Measurements from ENCODE around the gene PHACTR3.

Gene PHACTR3

DNA sequence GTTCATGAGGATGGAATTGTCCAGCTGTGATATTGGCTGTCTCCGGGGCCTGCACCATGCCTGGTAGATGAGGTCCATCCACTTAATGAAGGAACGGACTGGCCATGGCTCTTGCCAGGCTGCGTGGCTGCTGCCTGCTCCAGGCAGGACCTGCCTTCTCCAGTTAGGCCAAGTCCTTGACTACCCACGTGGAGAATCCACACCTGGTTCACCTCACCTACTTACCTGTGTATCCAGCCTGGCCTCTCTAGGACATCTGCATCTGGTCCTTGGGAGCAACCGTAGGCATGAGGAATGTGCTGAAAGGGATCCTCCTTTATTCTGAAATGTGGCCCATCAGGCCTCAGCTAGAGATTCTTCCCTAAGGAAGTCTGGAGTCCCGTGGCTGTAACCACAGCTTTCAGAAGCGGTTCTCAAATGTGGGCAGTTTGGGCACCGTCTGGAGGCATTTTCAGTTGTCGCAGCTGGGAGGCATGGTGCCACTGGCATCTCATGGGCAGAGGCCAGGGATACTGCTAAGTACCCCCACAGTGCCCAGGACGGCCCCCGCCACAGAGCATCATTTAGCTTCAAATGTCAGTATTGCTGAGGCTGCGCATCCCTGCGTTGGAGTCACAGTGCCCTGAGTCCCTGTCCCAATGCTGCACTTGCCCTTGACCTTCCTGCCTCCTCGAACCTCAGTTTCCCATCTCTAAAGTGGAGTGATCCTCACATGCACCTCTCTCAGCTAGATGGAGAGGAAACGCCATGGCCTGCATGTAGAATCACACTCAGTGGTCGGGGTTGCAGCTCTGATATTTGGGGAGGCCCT, 67.5 kb downstream of the PHACTR3 start:
- DNase-seq (ENCODE audit: low read depth in 2 of 2): no peak

- no peak for DNase-seq (ENCODE audit: low read depth in 2 of 2)
Observed at GRCh38 chr20:59672576-59672975, 68.2 kb downstream of the PHACTR3 start.

GRCh38 chr20:59673288-59673997, 69.1 kb downstream of the PHACTR3 start:
- DNase-seq (ENCODE audit: low read depth in 2 of 2): no peak

DNA sequence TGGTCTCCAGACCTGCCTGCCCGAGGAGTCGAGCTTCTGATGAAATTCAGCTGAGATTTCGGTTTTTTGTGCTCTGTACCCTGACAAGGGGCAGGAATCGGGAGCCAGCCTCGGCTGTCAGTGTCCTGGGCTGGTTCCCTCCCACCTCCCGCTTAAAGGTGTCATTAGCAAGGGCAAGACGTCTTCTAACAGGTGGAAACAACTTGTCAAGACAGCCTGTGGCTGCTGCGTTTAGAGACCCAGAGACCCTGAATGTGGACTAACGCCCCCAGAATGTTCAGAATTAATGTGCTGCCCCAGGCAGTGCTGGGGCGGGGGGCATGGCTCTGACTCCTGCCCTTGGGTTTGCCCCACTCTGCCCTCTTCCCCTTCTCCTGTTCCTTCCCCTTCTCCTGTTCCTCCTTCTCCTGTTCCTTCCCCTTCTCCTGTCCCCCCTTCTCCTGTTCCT, 69.7 kb downstream of the PHACTR3 start:
- DNase-seq (ENCODE audit: low read depth in 2 of 2): no peak

DNA sequence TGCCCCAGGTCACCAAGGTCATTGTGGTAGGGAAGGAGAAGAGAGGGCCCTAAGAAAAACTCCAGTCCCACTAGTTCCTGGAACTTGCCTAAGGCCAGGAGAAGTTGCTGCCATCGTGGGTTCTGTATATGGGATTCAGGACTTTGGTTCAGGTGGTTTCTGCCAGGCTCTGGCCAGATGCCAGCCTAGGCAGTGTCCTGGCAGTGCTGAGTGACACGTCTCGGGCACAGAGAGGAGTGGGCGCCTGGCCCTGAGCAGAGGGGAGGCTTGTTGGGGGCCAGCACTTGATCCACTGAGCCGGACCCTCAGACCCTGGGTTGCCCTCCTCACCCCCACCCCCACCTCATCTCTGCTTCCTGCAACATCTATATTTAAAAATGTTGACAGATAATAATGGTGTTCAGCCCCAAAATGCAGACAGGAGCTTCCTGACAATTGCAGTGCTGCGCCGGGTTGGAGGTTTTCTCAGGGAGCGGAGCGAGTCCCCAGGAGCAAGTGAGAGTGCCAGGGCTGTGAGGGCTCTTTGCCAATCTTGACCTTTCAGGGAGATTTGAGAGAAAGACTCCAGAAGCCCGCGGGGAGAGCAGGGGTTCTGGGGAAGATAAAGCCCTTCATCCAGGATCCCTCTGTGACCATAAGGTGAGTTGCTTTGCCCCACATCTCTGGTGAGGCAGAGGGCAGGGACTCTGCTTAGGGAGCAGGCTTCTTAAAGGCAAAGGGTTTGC, 71.9 kb downstream of the PHACTR3 start:
- DNase-seq (ENCODE audit: low read depth in 2 of 2): no peak

DNA sequence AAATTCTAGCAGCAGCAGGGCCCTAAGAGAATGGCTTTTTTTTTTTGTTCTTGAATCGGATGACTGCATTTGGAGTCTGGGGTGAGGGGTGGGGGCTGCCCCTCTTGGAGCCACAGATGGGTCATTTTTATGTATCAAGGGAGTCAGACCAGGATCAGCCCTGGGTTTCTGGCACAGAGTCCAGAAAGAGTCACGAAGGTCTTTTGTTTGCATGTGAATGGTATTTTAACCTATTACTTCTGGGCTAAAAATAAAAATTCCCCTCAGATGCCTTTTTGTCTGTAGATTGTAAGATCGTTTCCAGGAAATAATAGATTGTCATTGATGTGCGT, 72.5 kb downstream of the PHACTR3 start:
- DNase-seq (ENCODE audit: low read depth in 2 of 2): no peak

DNA sequence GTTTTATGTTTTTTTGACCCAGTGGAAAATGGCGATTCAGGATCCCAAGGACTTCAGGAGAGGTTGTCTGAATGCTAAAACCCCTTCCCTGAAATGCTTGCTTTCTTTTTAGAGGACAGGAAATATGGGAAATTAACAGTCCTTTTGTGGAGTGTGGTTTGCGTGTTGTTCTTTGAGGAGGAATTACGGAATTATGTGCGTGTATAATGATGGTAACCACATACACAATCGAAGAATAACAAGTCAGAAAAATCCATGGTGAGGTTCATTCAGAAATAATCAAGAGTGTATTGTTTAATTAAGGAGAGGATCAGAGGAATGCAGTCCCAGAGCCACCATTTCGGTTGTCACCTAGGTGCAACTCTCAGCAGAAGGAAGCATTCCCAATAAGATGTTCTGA, 73.2 kb downstream of the PHACTR3 start:
- DNase-seq (ENCODE audit: low read depth in 2 of 2): no peak

- DNase-seq (ENCODE audit: low read depth in 2 of 2): no peak
Observed at GRCh38 chr20:59678288-59678687, 73.9 kb downstream of the PHACTR3 start.

GRCh38 chr20:59678951-59679350, 74.6 kb downstream of the PHACTR3 start:
- no peak for DNase-seq (ENCODE audit: low read depth in 2 of 2)

DNA sequence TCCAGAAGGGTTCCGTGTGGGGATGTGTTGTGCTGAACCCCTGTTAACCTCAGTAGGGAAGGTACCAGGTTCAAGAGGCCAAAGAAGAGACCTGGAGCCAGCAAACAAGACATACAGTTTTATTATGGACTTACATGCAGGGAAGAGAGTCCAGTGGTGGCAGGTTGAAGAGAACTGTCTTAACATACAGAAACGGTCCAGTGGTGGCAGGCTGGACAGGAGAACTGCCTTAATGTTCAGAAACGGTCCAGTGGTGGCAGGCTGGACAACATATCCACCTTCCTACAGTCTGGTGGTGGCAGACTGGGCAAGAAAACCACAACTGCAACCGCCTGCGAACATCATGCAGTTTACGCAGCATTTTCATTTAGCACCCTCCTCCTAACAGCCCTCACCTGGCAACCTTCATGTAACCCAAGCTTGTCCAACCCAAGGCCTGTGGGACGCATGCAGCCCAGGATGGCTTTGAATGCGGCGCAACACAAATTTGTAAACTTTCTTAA, 75.9 kb downstream of the PHACTR3 start:
- no peak for DNase-seq (ENCODE audit: low read depth in 2 of 2)

GRCh38 chr20:59680852-59681251, 76.5 kb downstream of the PHACTR3 start:
- DNase-seq (ENCODE audit: low read depth in 2 of 2): no peak

GRCh38 chr20:59682603-59683002, 78.3 kb downstream of the PHACTR3 start:
- DNase-seq (ENCODE audit: low read depth in 2 of 2): no peak

DNA sequence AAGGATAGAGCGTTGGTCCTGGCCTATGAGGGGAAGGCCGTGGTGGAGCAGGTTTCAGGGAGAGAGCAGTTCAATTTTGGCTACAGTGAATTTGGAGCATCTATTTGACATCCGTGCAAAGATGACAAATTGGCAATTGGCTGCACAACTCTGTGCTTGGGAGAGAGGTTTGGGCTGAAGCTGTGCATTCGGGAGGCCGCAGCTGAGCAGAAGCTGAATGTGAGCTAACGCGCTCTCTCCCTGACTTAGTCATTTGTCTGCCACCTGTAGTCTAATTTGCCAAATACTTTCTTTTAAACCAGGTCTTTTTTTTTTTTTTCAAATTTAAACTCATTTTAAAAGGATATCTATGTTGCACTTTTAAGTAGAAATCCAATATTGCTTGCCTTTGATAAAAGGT, 78.8 kb downstream of the PHACTR3 start:
- DNase-seq (ENCODE audit: low read depth in 2 of 2): no peak

- no peak for DNase-seq (ENCODE audit: low read depth in 2 of 2)
Observed at GRCh38 chr20:59684685-59685242, 80.4 kb downstream of the PHACTR3 start.

DNA sequence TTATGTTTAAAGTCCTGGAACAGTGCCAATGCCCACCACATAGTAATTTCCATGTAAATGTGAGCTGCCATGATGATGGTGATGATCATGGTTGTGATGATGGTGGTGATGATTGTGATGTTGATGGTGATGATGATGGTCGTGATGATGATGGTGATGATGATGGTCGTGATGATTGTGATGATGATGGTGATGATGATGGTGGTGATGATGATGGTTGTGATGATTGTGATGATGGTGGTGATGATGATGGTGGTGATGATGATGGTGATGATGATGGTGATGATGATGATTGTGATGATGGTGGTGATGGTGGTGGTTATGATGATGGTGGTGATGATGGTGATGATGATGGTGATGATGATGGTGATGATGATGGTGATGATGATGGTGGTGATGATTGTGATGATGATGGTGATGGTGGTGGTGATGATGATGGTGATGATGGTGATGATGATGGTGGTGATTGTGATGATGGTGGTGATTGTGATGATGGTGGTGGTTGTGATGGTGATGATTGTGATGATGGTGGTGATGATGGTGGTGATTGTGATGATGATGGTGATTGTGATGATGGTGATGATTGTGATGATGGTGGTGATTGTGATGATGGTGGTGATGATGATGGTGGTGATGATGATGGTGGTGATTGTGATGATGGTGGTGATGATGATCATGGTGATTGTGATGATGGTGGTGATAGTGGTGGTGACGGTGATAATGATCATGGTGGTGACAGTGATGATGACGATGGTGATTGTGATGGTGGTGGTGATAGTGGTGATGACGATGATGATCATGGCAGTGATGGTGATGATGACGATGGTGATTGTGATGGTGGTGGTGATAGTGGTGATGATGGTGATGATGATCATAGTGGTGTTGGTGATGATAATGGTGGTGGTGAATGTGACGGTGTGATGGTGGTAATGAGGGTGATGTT, 82.3 kb downstream of the PHACTR3 start:
- DNase-seq (ENCODE audit: low read depth in 2 of 2): no peak

- DNase-seq (ENCODE audit: low read depth in 2 of 2): no peak
Observed at GRCh38 chr20:59688356-59688755, 84.0 kb downstream of the PHACTR3 start.

DNA sequence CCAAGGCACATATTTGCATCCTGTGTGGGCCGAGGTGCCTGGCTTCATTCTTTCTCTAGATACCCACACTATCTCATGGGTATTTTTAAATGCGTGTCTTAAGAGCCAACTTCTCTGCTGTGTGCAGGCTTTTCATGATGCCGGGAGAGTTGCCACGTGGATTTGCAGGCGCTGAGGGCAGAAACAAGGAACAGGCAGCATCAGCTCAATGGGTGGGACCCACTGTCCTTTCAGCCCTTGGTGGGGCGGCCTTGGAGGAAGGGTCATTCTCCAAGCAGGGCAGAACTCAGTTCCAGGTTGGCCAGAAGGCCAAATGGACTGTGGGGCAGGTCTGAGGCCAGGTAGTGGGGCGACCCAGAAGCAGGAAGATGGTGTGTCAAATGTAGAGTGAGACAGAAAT, 84.7 kb downstream of the PHACTR3 start:
- no peak for DNase-seq (ENCODE audit: low read depth in 2 of 2)

- no peak for DNase-seq (ENCODE audit: low read depth in 2 of 2)
Observed at GRCh38 chr20:59690101-59690500, 85.8 kb downstream of the PHACTR3 start.

GRCh38 chr20:59690976-59691375, 86.6 kb downstream of the PHACTR3 start:
- no peak for DNase-seq (ENCODE audit: low read depth in 2 of 2)

GRCh38 chr20:59692139-59692538, 87.8 kb downstream of the PHACTR3 start:
- no peak for DNase-seq (ENCODE audit: low read depth in 2 of 2)

DNA sequence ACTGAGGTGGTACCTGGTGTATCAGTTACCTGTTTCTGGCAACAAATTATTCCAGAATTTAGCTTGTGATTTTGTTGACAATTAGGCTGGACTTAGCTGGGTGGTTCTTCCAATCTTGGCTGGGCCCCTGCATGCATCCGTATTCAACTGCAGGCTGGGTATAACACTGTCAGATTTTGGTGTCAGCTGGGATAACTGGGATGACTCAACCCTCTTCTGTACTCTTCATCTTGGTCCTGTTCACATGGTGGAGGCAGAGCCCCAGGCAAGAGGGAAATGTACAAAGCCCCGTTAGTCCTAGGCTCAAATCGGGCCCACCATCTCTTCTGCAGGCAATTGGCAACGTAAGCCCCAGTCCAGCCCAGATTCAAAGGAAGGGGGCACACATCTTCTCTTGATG, 89.2 kb downstream of the PHACTR3 start:
- DNase-seq (ENCODE audit: low read depth in 2 of 2): no peak
